ENCODE data around the gene ADAMTS8. TPM values are rescaled to one million over a fixed set of nuclear protein-coding genes. Genes with fewer than 3 reads are reported as not detected.

Gene ADAMTS8, protein sequence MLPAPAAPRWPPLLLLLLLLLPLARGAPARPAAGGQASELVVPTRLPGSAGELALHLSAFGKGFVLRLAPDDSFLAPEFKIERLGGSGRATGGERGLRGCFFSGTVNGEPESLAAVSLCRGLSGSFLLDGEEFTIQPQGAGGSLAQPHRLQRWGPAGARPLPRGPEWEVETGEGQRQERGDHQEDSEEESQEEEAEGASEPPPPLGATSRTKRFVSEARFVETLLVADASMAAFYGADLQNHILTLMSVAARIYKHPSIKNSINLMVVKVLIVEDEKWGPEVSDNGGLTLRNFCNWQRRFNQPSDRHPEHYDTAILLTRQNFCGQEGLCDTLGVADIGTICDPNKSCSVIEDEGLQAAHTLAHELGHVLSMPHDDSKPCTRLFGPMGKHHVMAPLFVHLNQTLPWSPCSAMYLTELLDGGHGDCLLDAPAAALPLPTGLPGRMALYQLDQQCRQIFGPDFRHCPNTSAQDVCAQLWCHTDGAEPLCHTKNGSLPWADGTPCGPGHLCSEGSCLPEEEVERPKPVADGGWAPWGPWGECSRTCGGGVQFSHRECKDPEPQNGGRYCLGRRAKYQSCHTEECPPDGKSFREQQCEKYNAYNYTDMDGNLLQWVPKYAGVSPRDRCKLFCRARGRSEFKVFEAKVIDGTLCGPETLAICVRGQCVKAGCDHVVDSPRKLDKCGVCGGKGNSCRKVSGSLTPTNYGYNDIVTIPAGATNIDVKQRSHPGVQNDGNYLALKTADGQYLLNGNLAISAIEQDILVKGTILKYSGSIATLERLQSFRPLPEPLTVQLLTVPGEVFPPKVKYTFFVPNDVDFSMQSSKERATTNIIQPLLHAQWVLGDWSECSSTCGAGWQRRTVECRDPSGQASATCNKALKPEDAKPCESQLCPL
- 23.6 TPM for total RNA-seq

DNA sequence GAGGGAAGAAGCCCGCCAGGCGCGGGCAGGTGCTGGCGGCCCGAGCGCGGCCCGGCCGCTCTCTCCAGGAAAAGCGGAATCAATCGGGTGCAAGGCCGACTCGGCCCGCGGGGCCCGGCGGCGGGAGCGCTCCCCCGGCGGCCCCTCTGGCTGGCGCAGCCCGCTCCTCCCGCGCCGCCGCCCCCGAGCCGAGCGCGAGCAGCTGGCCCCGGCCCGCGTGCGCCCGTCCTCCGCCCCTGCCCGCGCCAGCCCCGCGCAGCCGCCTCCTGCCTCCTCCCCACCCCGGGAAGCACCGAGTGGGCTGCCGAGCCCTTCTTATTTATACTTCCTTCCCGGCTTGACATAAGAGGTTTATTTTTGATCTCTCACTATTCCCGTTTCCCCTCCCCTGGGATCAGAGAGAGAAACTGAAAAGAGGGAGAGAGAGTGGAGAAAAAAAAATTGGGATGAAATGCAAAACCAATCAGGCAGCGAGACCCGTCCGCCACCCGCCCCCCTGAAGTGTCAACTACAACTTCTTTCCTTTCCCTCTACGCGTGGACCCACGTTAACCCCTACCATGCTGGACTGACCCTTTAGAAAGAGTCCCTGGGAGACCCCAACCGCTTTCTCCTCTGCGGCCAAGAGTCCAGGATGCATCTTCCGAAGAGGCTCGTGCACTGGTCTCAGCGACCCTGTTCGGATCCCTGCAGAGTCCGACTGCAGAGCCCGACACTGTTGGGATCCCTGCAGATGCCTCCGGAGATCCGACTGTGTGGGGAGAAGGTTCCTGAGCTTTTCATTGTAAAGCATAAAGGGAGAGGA lies at the start of gene ADAMTS8:
TSS of gene ADAMTS8 (minus strand) at position 294 of the 804 bp plus-strand sequence. CDS start 323 bp downstream, outside the sequence.
- peak; percentile 74 for DNase-seq

DNA sequence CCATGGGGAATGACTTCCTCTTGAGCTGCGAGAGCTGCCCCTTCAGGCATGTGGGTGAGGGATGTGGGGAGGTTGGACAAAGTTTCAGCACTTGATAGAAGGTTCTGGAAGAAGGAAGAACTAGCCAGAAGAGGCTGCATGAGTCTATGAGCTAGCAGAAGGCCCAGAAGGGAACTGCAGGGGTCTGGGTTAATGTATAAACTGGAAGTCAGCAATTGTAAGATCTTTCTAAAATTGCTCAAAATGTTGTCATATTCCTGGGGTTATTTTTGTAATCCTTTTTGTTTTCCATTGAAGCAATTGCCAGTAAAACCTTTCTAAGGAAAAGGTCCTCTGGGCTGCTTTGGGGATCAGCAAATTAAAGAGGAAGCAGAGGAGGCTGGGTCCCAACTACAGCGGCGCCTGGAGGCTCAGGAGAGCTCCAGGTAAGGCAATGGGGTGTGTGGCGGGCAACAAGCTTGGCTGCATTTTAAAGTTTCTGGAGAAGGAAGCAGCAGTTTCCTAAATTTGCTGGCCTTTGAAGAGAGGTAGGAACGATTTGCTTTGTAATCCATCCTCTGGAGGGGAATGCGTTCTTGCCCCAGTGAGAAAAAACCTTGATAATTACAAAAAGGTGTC lies 49.3 kb upstream of the ADAMTS8 start:
- peak; percentile 20 for DNase-seq

DNA sequence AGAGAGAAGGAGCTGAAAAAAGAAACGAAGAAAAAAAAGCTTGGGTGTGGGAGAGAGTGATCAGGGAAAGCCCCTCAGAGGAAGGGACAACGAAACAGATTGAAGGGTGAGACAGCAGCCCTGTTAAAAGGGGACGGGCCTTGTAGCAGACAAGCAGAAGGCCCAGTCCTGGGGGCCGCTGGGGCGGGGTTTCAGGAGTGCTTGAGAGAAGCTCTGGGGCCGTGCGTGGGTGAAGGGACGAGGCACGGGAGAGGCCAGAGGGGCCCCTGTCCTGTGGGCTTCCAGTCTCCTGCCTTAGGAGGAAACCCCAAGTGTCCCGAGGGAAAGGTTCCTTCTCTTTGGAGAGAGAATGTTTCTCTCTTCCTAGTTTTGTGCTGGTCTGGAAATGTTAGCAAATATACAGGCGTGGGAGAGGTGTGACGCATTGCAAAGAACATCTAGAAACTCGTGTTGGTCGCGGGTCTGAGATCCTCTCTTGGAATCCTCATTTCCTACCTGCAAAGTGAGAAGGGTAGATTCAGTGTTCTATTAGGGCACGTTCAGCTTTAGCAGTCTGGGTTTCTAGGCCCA lies 48.6 kb upstream of the ADAMTS8 start:
- DNase-seq, result no peak

DNA sequence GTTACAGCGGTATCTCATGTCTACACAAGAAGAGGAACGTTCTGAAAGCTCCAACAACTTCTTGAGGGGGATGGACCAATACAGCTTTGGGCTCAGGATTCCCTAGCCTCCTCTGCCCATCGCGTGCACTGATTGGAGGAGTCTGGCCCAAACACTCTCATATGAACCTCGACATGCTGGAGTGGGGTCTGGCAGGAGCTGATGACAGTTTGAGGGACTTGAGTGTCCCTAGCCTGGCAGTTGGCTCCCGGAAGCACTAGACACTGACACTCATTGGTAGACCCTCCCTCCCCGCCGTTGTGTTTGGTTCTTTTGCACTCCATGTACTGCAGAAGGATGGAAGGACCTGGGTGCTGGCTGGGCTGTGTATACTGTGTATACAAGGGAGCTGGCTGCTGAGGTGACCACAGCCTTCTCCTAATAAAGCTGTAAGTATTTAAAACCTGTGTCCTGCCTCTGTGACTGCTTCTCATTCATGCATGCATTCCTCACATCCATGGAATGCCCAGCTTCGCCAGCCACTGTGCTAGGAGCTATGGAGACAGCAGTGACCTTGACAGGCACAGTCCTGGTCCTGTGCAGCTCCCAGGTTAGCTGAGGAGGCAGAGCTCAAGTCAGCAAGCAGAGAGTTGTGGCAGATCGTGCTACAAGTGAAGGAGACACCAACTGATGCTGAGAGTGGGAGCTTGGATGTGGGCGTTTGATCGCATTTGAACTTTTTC lies 48.0 kb upstream of the ADAMTS8 start:
- no peak for DNase-seq

DNA sequence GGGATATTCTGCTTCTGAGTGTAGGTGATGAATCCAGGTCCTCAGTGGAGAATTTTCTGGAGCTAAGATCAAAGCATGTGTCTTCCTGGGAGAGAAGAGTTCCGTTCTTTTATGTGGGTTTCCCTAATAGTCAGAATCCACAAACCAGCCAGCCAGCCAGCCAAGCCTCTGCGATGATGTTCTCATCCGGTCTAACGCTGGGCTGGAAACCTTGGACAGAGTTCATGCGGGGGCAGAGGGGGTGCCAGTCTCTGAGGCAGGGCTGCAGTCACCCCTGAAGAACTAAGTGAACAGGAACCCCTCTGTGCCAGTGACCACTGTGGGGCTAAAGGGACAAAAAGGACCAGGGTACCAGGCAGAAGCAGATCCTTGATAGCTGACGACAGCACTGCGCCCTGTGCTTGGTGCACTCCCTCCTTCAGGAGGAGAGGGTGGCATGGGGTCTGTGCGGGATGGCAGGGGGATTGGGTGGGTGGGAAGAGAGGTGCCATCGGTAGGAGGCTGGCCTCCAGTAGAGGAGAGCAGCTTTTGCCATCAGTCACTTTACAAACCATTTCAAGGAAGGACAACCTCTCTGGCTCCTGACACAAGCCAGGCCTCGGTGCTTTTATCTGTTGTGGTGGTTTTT lies 47.1 kb upstream of the ADAMTS8 start:
- no peak for DNase-seq

DNA sequence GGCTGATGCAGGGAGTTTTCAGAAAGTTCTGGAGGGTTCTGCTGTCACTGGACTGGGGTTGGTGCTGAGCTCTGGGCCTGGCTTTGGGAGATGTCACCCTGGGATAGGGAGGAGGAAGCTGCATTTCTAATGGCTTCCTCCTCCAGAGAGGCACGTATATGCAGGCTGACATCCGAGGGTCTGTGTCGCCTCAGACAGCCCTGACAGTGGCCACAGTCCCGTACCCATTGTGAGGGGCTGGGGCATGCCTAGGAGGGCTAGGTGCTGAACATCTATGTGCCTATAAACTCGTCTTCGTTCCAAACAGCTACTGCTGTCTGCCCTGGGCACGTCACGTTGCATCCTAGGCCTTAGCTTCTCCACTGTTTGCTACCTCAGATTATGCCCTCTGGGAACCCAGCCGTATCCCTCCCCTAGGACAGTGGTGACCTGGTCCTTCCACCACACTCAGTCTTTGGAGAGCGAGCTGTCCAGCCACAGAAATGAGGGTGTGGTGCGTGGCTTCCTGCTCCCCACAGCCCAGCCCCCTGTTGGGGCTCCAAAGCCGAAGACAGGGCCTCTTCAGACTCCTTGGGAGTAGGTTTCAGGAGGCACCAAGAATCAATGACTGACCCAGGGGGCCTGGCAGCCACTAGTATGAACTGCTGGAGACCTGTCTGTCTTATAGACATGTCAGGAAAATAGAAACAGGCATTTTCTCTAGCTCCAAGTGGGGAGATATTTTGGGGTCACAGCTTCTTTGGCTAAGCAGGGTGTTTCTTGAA lies 46.4 kb upstream of the ADAMTS8 start:
- DNase-seq, result no peak

DNA sequence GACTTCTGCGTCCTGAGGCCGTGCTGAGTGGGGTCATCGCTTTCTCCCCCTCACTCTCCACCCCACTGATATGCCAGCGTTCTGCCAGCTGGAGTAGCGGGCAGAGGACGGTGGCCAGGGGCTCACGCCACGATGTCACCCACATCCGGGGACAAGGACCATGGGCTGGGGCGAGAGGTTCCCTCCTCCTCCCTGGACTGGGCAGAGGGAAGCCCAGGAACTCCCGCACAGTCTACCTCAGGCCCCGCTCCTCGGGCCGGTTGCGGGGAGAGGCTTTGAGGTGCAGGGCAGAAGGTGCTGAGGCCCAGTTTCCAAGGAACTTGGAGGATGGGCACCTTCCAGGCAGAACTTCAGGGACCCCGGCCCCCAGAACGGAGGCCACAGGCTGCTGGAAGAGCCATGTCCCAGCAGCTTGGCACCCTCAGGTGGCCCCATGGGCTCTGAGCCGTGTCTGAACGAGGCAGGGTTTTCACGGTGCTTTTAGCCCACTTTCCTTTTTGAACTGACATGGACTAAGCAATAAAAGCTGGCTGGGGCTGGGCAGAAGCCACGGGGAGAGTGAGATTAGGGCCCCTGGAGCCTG lies 45.5 kb upstream of the ADAMTS8 start:
- DNase-seq, result no peak

DNA sequence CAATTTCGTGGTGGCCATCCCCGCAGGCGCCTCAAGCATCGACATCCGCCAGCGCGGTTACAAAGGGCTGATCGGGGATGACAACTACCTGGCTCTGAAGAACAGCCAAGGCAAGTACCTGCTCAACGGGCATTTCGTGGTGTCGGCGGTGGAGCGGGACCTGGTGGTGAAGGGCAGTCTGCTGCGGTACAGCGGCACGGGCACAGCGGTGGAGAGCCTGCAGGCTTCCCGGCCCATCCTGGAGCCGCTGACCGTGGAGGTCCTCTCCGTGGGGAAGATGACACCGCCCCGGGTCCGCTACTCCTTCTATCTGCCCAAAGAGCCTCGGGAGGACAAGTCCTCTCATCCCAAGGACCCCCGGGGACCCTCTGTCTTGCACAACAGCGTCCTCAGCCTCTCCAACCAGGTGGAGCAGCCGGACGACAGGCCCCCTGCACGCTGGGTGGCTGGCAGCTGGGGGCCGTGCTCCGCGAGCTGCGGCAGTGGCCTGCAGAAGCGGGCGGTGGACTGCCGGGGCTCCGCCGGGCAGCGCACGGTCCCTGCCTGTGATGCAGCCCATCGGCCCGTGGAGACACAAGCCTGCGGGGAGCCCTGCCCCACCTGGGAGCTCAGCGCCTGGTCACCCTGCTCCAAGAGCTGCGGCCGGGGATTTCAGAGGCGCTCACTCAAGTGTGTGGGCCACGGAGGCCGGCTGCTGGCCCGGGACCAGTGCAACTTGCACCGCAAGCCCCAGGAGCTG lies 44.8 kb upstream of the ADAMTS8 start:
- DNase-seq, result no peak

DNA sequence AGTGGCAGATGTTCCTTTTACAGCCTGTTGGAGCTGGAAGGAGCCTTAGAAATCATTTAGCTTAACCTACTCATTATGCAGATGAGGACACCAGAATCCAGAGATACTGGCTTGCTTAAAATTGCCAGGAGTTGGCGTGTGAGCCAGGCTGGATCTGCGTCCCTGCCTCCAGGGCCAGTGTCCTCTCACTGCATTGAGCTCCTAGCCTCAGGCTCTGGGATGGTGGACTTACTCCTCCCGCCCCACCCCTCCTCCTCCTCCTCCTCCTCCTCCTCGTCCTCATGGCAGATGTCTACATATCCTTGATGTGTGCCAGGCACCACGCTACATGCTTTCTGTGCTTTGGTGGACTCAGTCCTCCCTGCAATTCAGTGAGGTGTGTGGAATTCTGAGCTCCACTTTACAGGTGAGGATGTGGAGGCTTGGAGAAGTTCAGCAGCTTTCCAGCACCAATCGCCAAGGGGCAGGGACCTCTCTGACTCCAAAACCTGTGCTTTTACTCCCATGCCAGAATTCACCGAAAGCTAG lies 44.1 kb upstream of the ADAMTS8 start:
- no peak for DNase-seq

DNA sequence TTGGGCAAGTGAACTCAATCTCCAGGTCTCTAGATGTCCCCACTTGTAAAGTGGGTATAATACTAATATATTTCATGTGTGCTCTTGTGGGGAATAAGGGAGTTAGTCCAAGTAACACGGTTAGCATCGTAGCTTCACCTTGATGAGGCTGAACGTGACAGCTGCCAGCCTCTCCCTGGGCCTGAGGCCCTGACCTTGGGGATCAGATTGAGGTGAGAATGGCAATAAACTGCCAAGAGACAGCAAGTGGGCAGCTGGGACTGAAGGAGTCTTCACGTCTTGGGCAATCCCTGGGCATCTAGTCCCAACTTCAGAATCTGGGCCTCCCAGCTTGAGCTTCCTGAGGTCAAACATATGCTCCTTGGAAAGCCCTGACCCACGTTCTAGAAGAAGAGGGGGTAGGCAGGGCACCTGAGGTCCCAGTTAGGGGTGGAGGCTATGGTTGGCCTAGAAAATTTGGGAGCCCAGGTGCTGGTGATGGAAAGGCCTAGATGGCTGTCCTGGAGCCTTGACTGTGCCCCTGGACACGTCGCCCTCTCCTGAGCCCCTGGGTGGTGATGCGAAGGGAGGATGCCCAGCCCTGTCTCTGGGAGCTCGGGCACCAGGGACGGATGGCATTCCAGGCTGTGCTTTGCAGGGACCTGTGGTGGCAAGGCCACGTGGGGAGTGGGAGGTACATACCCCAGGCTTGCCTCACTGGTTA lies 43.5 kb upstream of the ADAMTS8 start:
- DNase-seq, result no peak

DNA sequence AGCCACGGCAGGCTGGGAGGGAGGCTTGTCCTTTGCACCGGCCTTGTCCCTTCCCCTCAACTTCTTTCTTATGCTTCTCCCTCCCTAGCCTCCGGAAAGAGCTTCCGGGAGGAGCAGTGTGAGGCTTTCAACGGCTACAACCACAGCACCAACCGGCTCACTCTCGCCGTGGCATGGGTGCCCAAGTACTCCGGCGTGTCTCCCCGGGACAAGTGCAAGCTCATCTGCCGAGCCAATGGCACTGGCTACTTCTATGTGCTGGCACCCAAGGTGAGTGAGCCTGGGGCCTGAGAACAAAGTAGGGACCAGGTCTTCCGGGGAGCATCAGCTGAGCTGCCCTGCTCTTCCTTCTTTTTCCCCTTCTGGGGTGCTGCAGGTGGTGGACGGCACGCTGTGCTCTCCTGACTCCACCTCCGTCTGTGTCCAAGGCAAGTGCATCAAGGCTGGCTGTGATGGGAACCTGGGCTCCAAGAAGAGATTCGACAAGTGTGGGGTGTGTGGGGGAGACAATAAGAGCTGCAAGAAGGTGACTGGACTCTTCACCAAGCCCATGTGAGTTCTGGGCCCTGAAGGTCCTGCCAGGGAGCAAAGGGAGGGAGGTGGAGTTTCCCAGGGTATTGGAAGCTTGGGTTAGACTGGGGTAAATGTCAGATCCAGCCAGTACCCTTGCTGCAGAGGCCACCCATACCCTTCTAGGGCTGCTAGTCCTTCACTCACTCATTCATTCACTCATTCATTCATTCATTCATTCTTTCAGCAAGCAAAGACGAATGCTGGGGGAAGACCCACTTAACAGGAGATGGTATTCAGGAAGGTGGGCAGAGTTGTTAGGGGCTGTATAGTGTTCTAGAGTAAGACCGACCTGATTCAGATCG lies 42.7 kb upstream of the ADAMTS8 start:
- no peak for DNase-seq

DNA sequence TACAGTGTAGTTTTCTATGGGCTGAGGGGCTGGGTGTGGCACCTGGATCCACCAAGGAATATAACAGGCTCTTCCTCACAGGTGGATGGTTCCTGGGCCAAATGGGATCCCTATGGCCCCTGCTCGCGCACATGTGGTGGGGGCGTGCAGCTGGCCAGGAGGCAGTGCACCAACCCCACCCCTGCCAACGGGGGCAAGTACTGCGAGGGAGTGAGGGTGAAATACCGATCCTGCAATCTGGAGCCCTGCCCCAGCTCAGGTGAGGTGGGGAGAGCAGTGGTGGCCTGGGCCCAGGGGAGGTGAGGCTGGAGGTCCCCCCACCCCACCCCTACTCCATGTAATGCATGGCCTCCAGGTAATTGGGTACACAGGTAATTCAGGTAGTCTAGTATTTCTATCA lies 40.8 kb upstream of the ADAMTS8 start:
- no peak for DNase-seq

DNA sequence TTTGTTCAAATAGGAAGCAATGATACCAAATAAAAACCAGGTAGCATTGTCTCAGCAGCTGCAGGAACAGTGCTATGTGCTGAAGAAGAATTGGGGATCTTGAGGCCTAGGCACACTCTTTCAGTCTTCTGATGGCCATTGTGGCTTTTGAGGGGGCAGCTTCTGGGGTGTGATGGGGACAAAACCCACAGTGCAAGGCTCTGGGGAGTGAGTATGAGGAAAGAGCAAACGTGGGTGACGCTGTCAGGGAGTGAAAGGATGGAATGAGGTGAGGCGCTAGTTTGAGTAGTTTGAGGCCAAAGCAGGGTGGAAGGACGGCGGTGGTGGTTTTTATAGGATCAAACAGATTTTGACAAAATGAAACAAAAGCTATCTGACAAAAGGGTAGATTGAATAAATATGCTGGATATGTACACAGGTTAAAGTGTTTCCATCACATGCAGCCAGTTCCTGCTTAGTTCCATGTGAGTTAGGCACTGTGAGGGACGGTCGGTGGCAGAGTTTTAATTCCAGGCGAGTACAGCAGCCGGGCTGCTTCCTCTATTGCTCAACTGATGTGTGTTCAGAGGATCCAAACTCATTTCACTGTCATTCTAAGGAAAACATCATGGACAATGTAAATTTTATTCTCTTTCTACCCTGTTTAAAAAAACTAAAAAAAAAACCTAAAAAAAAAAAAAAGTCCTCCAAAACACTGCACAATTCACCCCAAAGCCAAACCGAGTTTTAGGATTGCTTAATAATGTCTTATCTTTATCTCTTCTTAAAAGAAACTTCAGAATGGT lies 38.9 kb upstream of the ADAMTS8 start:
- no peak for DNase-seq

DNA sequence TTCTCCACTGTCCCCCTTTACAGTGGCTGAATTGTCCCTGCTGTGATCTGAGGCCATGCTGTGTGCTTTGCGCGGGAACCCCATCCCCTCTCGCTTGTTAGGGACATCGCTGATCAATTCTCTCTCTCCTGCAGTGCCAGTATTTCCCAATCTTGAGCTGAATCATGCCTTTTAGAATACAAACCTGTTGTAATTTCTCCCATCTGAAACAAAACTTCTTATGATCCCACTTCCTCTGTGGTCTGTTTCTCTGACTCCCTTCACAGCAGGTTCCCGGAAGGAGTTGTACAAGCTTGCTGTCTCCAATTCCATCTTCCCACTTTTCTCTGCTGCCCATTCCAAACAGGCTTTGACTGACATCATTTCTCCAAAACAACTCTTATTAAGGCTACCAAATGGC lies 36.9 kb upstream of the ADAMTS8 start:
- DNase-seq, result no peak

DNA sequence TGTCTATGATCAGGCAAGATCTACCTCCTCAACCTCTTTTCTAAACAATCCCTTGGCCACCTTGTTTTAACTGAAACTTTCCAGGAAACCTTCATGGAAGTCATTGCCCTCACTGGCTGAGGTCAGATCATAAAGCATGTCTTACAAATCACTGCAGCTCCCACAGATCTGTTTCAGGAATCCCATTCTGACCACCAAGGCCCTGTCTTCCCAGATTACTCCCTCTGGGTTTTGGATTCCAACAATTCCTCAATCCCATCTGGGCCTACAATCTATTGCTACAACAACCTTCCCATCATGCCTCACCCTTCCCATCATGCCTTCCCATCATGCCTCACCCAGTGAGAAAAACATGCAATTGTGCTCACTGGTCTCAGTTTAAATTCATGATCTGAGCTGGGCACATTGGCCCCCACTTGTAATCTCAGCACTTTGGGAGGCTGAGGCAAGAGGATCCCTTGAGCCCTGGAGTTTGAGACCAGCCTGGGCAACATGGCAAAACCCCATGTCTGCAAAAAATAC lies 35.9 kb upstream of the ADAMTS8 start:
- DNase-seq, result no peak

Measured in tongue (tissue), 2 donors.